Prostate gland (tissue), 2 donors: ENCODE measurements around the gene LUC7L3. TPM values are rescaled to one million over a fixed set of nuclear protein-coding genes. Genes with fewer than 3 reads are reported as not detected.

Experiments used
- DNase-seq: peaks from one replicate; pipeline ENCODE4 v3.0.0-alpha.2; 2019; ENCODE audit warnings: low spot score
- H3K27ac ChIP-seq, 2 donors: fragments of 200-600 bp; sonication (generic); 2 replicates each; pipeline ENCODE4 v1.5.1; 2017 to 2019
- H3K27me3 ChIP-seq: fragments of 200-600 bp; sonication (generic); replicated peaks from 2 replicates; pipeline ENCODE4 v1.5.1; 2019; ENCODE audit not compliant: insufficient read depth
- H3K36me3 ChIP-seq, 2 donors: fragments of 200-600 bp; sonication (generic); 1 replicate in 1 of 2; 2 replicates in 1 of 2; pipeline versions ENCODE4 v1.5.1 to v1.8.1; 2017 to 2019
- H3K4me1 ChIP-seq: fragments of 200-600 bp; sonication (generic); replicated peaks from 2 replicates; pipeline ENCODE4 v1.5.1; 2019
- H3K4me3 ChIP-seq, 2 donors: fragments of 200-600 bp; sonication (generic); 2 replicates each; pipeline ENCODE4 v1.5.1; 2017 to 2019
- H3K9me3 ChIP-seq: fragments of 200-600 bp; sonication (generic); 2 replicates; pipeline ENCODE4 v1.5.1; 2017
- POLR2A ChIP-seq: fragments of 450-650 bp; IDR thresholded peaks from one replicate; pipeline ENCODE4 v1.6.1; 2016; ENCODE audit warnings: antibody characterized with exemption, mild to moderate bottlenecking
- POLR2AphosphoS5 ChIP-seq: sonication (generic); formaldehyde crosslinking; IDR thresholded peaks from one replicate; pipeline ENCODE4 v1.6.1; 2017; ENCODE audit warnings: antibody characterized with exemption
- WGBS: methylation state at CpG from one replicate; pipeline ENCODE4 v1.1.5; 2018; 5-methylcytosine and 5-hydroxymethylcytosine counted together
- intact Hi-C: fragments of 100-400 bp; cut with DNase I; formaldehyde crosslinking; loops from one replicate; pipeline ENCODE4 v1.14.2; 2022
- total RNA-seq, 2 donors: library from RNA; depleted of rRNA; stranded (reverse); fragments of >200 nt; gene quantifications; one replicate each; pipeline ENCODE4 v1.1.0, GENCODE V29; 2016
- TF ChIP-seq, protein P1 (sequence below), 4 experiments: fragments of 200-600 bp in 2 of 4; fragments of 450-650 bp in 2 of 4; sonication (generic) in 2 of 4; IDR thresholded peaks; 1 replicate in 3 of 4; 2 replicates in 1 of 4; pipeline ENCODE4 v1.5.1; 2016 to 2019; ENCODE audit warnings: antibody characterized with exemption in 4 of 4, mild to moderate bottlenecking in 2 of 4, moderate library complexity in 2 of 4

The LUC7L3 gene
- total RNA-seq, 2 donors from 2014 or later = 45.4 to 234 TPM

DNA sequence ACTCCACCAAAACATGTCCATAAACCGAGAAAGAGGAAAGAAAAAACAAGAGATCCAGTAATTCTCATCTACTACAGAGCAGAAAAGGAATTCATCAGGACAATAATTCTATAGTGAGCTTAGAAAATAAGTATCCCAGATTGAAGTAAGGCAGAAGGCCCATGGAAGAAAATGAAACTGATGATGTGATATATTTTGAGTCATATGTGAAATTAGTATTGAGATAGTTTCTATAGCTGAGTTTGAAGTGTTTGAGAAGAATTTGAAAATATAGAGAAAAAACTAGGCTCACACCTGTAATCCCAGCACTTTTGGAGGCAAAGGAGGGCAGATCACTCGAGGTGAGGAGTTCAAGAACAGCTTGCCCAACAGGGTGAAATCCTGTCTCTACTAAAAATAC is 19.7 kb downstream of the LUC7L3 start:
- H3K27ac ChIP-seq = no peak overlapping the region
- no peak for TF ChIP-seq POLR2AphosphoS5
- intact Hi-C loops = no loop called here
- no peak overlapping the region for H3K4me3 ChIP-seq
- H3K27me3 ChIP-seq = no peaks in the 10 kb centered on the region
- no peaks in the 10 kb centered on the region for H3K4me1 ChIP-seq
- WGBS = 83% methylated on average over 2 of the region's 2 CpGs
- H3K9me3 ChIP-seq = no peaks in the 10 kb centered on the region
- H3K36me3 ChIP-seq = peaks cover 4 to 11% of the 10 kb centered on the region in 2 donors
- DNase-seq = no peak

DNA sequence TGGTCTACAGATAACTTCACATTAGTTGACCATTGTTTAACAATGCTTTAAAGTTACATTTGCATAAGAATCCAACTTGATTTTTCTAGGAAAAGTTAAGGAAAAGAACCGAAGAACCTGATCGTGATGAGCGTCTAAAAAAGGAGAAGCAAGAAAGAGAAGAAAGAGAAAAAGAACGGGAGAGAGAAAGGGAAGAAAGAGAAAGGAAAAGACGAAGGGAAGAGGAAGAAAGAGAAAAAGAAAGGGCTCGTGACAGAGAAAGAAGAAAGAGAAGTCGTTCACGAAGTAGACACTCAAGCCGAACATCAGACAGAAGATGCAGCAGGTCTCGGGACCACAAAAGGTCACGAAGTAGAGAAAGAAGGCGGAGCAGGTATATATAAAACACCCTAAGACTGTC is 26.2 kb downstream of the LUC7L3 start:
- peaks cover 4 to 18% of the 10 kb centered on the region in 2 donors for H3K36me3 ChIP-seq
- intact Hi-C loops = no loop called here
- DNase-seq = no peak
- H3K27ac ChIP-seq = no peak overlapping the region
- TF ChIP-seq, protein P1, sequence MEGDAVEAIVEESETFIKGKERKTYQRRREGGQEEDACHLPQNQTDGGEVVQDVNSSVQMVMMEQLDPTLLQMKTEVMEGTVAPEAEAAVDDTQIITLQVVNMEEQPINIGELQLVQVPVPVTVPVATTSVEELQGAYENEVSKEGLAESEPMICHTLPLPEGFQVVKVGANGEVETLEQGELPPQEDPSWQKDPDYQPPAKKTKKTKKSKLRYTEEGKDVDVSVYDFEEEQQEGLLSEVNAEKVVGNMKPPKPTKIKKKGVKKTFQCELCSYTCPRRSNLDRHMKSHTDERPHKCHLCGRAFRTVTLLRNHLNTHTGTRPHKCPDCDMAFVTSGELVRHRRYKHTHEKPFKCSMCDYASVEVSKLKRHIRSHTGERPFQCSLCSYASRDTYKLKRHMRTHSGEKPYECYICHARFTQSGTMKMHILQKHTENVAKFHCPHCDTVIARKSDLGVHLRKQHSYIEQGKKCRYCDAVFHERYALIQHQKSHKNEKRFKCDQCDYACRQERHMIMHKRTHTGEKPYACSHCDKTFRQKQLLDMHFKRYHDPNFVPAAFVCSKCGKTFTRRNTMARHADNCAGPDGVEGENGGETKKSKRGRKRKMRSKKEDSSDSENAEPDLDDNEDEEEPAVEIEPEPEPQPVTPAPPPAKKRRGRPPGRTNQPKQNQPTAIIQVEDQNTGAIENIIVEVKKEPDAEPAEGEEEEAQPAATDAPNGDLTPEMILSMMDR (IDR thresholded peaks at IDR 0.05) = no peak
- TF ChIP-seq POLR2AphosphoS5 = no peak
- no peak for TF ChIP-seq POLR2A
- no peaks in the 10 kb centered on the region for H3K9me3 ChIP-seq
- WGBS = 87% methylated on average over 12 of the region's 12 CpGs
- no peaks in the 10 kb centered on the region for H3K4me1 ChIP-seq
- no peak overlapping the region for H3K4me3 ChIP-seq
- no peaks in the 10 kb centered on the region for H3K27me3 ChIP-seq

DNA sequence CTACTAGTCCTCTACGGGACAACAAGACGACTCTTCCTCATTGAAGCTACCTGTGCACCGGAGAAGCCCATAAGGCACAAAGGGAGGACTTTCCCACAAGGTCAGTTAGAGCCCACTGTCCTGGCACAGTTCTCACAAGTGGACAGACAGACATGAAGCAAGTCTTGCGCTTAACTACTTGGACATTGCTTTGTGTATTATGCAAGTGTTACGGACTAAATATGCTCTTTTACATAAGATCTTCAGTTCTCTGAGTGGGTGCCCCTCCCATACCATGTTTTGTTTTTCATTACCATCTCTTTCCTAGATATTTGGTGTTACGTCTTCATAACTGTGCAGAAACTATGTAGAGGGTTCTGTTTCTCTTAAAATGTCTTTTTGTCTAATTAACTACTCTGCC is 29.8 kb downstream of the LUC7L3 start:
- Histone ChIP-seq H3K4me1 (no peaks in the 10 kb centered on the region), H3K9me3 (no peaks in the 10 kb centered on the region), H3K4me3 (no peak overlapping the region), H3K27ac (no peak overlapping the region), H3K36me3 (peaks cover 0 to 8% of the 10 kb centered on the region in 2 donors), H3K27me3 (no peaks in the 10 kb centered on the region)
- intact Hi-C loops = no loop called here
- TF ChIP-seq, protein P1 (IDR thresholded peaks at IDR 0.05) = no peak
- TF ChIP-seq POLR2A = no peak
- no peak for TF ChIP-seq POLR2AphosphoS5
- 89% methylated on average over 6 of the region's 6 CpGs for WGBS
- no peak for DNase-seq

DNA sequence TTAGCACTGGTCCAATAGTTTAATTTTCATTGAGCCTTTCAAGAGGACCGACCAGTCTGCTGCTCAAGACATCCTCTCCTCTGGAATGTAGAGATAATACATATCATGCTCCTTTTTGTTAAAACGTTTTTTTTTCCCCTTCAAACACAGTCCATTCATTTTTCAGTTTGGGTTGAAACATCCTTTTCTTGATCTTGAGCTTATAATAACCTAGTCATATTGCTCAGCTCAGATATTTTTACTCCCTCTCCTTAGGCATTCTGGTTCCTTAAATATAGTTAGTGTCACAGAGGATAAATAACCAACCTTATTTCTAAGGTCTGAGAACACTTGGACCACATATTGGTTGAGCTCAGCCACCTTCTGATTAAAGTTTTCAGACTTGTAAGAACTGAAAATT is 35.1 kb downstream of the LUC7L3 start:
- intact Hi-C loops = no loop called here
- Histone ChIP-seq H3K4me3 (no peak overlapping the region), H3K4me1 (no peaks in the 10 kb centered on the region), H3K36me3 (no peaks in the 10 kb centered on the region), H3K27me3 (no peaks in the 10 kb centered on the region), H3K9me3 (no peaks in the 10 kb centered on the region), H3K27ac (no peak overlapping the region)
- 55% methylated on average over 2 of the region's 2 CpGs for WGBS
- no peak for DNase-seq
- TF ChIP-seq, protein P1 (IDR thresholded peaks at IDR 0.05) = no peak
- TF ChIP-seq POLR2AphosphoS5 (no peak), POLR2A (no peak)

DNA sequence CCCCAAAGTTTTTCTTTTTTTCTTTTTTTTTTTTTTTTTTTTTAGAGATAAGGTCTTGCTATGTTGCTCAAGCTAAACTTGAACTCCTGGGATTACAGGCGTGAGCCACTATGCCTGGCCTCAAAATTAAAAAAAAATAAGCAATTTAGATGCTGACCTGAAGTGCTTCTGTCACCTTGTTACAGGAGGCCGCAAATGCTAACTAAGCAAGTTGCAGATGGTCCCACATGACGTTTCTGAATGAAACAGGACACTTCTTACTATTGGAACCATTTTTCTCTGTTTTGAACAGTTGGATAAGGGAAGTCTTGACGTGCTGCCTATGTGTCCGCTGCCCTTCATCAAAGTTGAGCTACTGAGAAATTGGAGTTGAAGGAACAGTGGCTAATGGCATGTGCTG is 39.1 kb downstream of the LUC7L3 start:
- no peaks in the 10 kb centered on the region for H3K36me3 ChIP-seq
- H3K4me3 ChIP-seq = no peak overlapping the region
- no peaks in the 10 kb centered on the region for H3K4me1 ChIP-seq
- no peak overlapping the region for H3K27ac ChIP-seq
- WGBS = 55% methylated on average over 5 of the region's 5 CpGs
- H3K27me3 ChIP-seq = no peaks in the 10 kb centered on the region
- H3K9me3 ChIP-seq = no peaks in the 10 kb centered on the region
- intact Hi-C loops = no loop called here
- no peak for TF ChIP-seq POLR2A
- DNase-seq = no peak

DNA sequence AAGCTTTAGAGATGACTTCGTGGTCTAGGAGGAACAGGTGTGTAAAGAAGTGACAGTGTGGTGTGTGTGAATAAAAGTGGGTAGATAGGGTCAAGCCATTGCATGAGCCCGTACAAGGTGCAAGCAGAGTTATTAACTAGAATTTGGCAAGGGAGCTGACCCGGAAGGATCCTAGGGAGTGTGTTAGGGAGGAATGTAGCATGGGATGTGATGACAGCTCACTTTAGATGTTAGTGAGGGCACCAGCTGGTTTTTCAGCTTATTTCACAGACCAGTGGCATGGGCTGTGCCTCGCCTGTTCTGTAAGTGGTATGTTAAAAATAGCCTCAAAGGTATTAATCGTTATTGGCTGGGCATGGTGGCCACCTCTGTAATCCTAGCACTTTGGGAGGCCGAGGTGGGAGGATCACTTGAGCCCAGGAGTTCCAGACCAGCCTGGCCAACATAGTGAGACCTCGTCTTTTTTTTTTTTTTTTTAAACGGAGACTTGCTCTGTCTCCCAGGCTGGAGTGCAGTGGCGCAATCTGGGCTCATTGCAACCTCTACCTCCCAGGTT is 39.7 kb downstream of the LUC7L3 start:
- TF ChIP-seq POLR2AphosphoS5 (no peak), POLR2A (no peak)
- TF ChIP-seq, protein P1 (IDR thresholded peaks at IDR 0.05) = no peak
- Histone ChIP-seq H3K4me1 (no peaks in the 10 kb centered on the region), H3K27me3 (no peaks in the 10 kb centered on the region), H3K27ac (no peak overlapping the region), H3K9me3 (no peaks in the 10 kb centered on the region), H3K36me3 (no peaks in the 10 kb centered on the region), H3K4me3 (no peak overlapping the region)
- WGBS = 68% methylated on average over 9 of the region's 9 CpGs
- DNase-seq = no peak
- intact Hi-C loops = no loop called here
